ENCODE data around the gene ETV7.

ETV7 gene

DNA sequence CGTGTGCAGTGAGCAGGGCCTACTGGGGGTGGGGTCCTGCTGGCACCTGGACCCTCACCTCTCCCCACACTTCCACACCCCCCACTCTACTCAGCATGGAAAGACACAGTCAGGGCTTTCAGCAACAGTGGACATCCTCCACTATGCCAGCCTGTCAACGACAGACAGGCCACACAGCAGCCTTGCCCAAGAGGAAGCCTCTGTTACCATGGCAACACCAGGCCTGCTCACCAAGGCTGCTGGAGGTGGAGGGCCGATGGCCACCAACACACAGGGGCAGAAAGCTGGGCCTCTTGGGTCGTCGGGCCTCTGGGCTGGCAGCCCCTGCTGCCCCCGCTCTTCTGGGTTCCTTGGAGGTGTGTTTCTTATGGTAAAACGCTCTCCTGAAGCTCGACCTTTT is 64.4 kb downstream of the ETV7 start:
- DNase-seq (ENCODE audit: low read depth in 2 of 2) = no peak

DNA sequence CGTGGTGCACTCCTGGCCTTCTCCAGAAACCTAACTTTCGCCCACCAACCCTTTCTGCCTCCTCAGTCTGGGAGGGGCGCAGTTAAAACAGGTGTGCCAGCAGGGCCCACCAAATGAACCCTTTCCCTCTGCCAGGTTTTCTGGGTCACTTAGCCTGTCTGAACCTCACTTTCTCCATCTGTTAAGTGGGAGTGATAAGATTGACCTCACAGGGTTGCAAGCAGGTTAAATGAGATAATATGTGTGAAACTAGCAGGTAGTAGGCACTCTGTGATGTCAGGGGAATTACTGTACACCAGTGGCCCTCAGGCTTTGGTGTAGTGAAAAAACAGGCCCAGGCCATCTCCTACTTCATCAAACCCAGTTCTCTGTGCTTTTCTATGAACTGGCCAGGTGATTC is 64.9 kb downstream of the ETV7 start:
- no peak for DNase-seq (ENCODE audit: low read depth in 2 of 2)

DNA sequence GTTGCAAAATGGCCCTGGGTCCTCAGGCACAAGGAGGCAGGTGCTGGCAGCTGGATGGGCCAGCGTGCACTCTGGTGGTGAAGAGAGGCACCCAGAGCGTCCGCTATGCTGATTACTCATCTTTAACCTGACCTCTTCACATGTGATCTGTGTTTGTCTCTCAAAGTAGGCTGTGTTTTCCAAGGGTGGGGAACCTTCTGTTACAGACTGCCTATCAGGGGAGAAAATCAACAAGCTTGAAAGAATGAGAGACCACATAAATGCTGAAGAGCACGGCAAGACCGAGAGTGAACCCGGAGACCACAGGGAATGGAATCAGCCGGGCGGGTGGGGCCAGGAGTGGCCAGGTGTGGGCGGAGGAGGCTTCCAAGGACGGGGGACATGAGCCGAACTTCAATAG is 67.0 kb downstream of the ETV7 start:
- DNase-seq (ENCODE audit: low read depth in 2 of 2) = no peak

DNA sequence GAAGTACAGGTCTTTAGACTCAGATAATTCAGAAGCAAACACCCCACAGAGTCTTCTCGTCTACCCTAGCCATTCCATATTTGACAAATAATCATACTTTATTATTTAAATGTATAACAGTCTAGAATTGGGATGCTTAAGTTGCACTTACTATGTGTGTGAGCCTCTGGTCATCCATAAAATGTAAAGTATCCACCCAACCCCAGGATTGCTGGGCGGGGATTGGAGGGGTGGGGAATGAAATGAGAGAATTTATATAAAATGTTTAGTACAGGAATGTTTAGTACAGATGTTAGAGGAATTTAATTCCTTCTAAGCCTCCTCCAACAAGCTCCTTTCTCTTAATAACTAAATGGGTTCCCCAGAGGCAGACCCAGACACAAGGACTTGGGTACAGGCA is 67.6 kb downstream of the ETV7 start:
- no peak for DNase-seq (ENCODE audit: low read depth in 2 of 2)

DNA sequence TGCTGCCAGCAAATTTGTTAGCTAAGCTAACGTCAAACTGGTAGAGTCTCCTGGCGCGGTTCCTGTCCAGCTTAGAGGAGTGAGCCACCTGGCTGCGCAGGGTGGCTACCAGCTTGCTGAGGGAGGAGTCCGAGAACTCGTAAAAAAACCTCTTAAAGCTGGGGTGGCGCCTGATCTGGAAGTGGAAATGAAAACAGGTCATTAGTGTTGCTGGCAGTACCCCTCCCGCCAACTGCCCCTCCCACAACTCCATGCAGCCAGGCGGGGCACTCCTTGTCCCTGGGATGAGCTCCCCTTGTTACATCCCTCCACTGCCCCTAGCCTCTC is 68.1 kb downstream of the ETV7 start:
- DNase-seq (ENCODE audit: low read depth in 2 of 2) = no peak

DNA sequence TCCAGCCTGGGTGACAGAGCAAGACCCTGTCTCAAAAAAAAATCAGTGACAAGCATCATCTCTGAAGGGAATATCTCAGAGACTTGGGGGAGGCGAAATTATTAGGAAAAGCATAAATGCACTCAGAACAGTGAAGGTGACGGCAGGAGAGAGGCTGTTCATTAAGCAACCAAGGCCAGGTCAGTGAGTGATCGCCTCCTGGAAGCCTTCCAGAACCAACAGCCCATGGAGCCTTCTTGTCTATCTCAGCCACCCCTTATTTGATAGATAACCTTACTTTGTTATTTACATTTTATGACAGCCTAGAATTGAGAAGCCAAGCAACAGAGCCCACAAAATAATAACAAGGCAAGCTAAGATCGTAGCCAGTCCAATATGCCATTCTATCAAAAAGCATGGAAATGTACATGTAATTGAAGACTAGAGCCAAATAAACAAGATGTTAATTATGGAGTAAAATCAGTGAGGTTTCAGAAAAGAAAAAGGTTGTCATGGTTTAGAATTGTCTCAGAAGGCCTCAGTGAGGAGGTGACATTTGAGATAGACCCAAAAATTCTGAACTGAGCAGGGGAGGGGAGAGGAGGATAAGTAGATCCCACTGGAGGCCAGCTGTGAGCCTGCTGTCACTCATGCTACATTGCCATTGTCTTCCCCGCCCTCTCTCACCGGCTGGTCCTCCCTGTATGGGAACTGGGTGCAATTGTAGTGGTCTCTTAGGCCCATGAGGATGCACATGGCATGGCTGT is 68.6 kb downstream of the ETV7 start:
- no peak for DNase-seq (ENCODE audit: low read depth in 2 of 2)

DNA sequence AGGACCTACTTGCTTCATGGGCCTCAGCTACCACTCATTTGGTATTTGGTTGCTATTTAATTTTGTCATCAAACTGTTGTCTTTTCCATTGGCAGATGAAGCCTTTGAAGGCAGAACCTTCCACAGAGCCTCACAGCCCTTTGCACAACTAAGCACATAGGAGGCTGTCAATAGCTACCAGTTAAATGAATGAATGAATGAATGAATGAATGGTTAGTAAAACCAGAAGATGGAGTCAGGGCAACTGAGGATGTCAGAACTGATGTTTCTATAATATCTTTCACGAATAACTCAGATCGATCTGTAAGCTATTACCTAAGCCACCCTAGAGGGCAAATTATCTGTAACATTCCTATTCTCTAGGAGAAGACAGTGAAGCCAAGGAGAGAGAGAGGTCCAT is 69.8 kb downstream of the ETV7 start:
- no peak for DNase-seq (ENCODE audit: low read depth in 2 of 2)
